Prostate gland (tissue), 2 donors: ENCODE data around the gene TUBB4B. TPM values are rescaled to one million over a fixed set of nuclear protein-coding genes. Genes with fewer than 3 reads are reported as not detected.

Experiments
- DNase-seq: peaks from one replicate; pipeline ENCODE4 v3.0.0-alpha.2; 2019; ENCODE audit warnings: low spot score
- H3K27ac ChIP-seq, 2 donors: fragments of 200-600 bp; sonication (generic); 2 replicates each; pipeline ENCODE4 v1.5.1; 2017 to 2019
- H3K27me3 ChIP-seq: fragments of 200-600 bp; sonication (generic); replicated peaks from 2 replicates; pipeline ENCODE4 v1.5.1; 2019; ENCODE audit not compliant: insufficient read depth
- H3K36me3 ChIP-seq, 2 donors: fragments of 200-600 bp; sonication (generic); 1 replicate in 1 of 2; 2 replicates in 1 of 2; pipeline versions ENCODE4 v1.5.1 to v1.8.1; 2017 to 2019
- H3K4me1 ChIP-seq: fragments of 200-600 bp; sonication (generic); replicated peaks from 2 replicates; pipeline ENCODE4 v1.5.1; 2019
- H3K4me3 ChIP-seq, 2 donors: fragments of 200-600 bp; sonication (generic); 2 replicates each; pipeline ENCODE4 v1.5.1; 2017 to 2019
- H3K9me3 ChIP-seq: fragments of 200-600 bp; sonication (generic); 2 replicates; pipeline ENCODE4 v1.5.1; 2017
- CTCF ChIP-seq, 4 experiments: fragments of 200-600 bp in 2 of 4; fragments of 450-650 bp in 2 of 4; sonication (generic) in 2 of 4; IDR thresholded peaks; 1 replicate in 3 of 4; 2 replicates in 1 of 4; pipeline ENCODE4 v1.5.1; 2016 to 2019; ENCODE audit warnings: antibody characterized with exemption in 4 of 4, mild to moderate bottlenecking in 2 of 4, moderate library complexity in 2 of 4
- POLR2A ChIP-seq: fragments of 450-650 bp; IDR thresholded peaks from one replicate; pipeline ENCODE4 v1.6.1; 2016; ENCODE audit warnings: antibody characterized with exemption, mild to moderate bottlenecking
- POLR2AphosphoS5 ChIP-seq: sonication (generic); formaldehyde crosslinking; IDR thresholded peaks from one replicate; pipeline ENCODE4 v1.6.1; 2017; ENCODE audit warnings: antibody characterized with exemption
- WGBS: methylation state at CpG from one replicate; pipeline ENCODE4 v1.1.5; 2018; 5-methylcytosine and 5-hydroxymethylcytosine counted together
- intact Hi-C: fragments of 100-400 bp; cut with DNase I; formaldehyde crosslinking; loops from one replicate; pipeline ENCODE4 v1.14.2; 2022
- total RNA-seq, 2 donors: library from RNA; depleted of rRNA; stranded (reverse); fragments of >200 nt; gene quantifications; one replicate each; pipeline ENCODE4 v1.1.0, GENCODE V29; 2016

TUBB4B gene
- total RNA-seq, 2 donors from 2014 or later, result 279 to 484 TPM

- intact Hi-C loops, result no loop called here
- WGBS, result 70% methylated on average over 133 of the region's 139 CpGs
- H3K27me3 ChIP-seq, result peaks cover 3% of the 10 kb centered on the region
Observed at GRCh38 chr9:137278721-137279711, 37.9 kb downstream of the TUBB4B start.

GRCh38 chr9:137279741-137280473, 38.8 kb downstream of the TUBB4B start:
- no peak for DNase-seq
- WGBS, result 86% methylated on average over 38 of the region's 41 CpGs
- H3K27me3 ChIP-seq, result peaks cover 3% of the 10 kb centered on the region
- H3K4me3 ChIP-seq, result no peak overlapping the region
- intact Hi-C loops, result no loop called here
- H3K27ac ChIP-seq, result no peak overlapping the region
- TF ChIP-seq POLR2A, result no peak
- no peak for TF ChIP-seq POLR2AphosphoS5
- no peaks in the 10 kb centered on the region for H3K36me3 ChIP-seq
- H3K9me3 ChIP-seq, result no peaks in the 10 kb centered on the region
- peaks cover 7% of the 10 kb centered on the region for H3K4me1 ChIP-seq

More at GRCh38 chr9:137278721-137279711, 37.9 kb downstream of the TUBB4B start:
- H3K36me3 ChIP-seq, result no peaks in the 10 kb centered on the region
- no peak overlapping the region for H3K27ac ChIP-seq
- peaks cover 13% of the 10 kb centered on the region for H3K4me1 ChIP-seq
- no peaks in the 10 kb centered on the region for H3K9me3 ChIP-seq
- DNase-seq, result no peak
- H3K4me3 ChIP-seq, result no peak overlapping the region
- no peak for TF ChIP-seq POLR2A
- no peak for TF ChIP-seq CTCF (IDR thresholded peaks at IDR 0.05)
- no peak for TF ChIP-seq POLR2AphosphoS5

DNA sequence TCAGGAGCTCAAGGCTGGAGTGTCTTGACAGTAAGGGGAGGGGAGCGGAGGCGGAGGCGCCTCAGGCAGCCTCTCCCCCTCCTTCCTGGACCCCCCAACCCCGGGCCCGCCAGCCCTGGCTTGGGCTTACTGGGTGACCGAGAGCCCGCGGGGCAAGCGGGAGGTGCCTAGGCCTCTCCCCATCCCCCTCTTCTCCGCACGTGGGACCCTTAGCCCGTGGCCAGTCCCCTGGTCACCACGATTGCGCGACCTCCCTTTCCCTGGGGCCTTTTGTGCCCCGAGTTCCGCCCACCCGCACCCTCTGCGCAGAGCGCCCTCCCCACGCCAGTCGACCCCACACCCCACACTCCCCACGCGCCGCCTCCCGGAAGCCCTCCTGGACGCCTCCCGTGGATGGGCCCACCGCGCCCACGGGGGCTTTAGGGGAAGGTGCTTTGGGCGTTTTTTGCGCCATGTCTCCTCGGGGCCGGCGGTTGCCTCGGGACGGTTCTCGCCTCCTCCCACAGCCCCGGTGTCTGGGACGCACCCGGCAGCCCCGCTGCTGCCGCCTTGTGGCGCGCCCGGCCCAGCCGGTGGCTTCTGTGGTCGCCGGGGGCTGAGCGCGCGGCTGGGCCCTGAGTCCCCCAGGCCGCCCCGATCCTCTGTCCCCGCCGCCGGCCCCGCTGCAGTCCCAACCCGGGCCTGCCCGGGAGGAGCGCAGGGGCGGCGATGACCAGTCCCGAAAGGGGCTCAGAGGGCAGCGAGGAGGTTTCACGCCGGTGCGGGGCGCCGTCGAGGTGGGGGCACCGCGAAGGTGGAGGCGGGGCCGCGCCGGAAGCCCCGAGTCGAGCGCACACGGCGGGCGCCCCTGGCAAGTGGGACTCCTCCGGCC, 39.6 kb downstream of the TUBB4B start:
- Histone ChIP-seq H3K27me3 (peaks cover 3% of the 10 kb centered on the region), H3K27ac (no peak overlapping the region), H3K4me1 (peaks cover 7% of the 10 kb centered on the region), H3K9me3 (no peaks in the 10 kb centered on the region), H3K36me3 (no peaks in the 10 kb centered on the region), H3K4me3 (peak overlapping the region in 1 of 2 donors; percentile 13)
- DNase-seq, result no peak
- 42% methylated on average over 35 of the region's 85 CpGs for WGBS
- no peak for TF ChIP-seq POLR2AphosphoS5
- TF ChIP-seq POLR2A, result no peak
- TF ChIP-seq CTCF (IDR thresholded peaks at IDR 0.05), result peak; percentile 12 to 74 (median 54)
- intact Hi-C loops, result no loop called here

GRCh38 chr9:137281345-137282116, 40.4 kb downstream of the TUBB4B start:
- Histone ChIP-seq H3K27ac (no peak overlapping the region), H3K9me3 (no peaks in the 10 kb centered on the region), H3K36me3 (no peaks in the 10 kb centered on the region), H3K4me3 (no peak overlapping the region), H3K27me3 (peaks cover 3% of the 10 kb centered on the region), H3K4me1 (peaks cover 7% of the 10 kb centered on the region)
- intact Hi-C loops, result no loop called here
- TF ChIP-seq POLR2A, result no peak
- no peak for TF ChIP-seq CTCF (IDR thresholded peaks at IDR 0.05)
- TF ChIP-seq POLR2AphosphoS5, result no peak
- no peak for DNase-seq
- 72% methylated on average over 19 of the region's 39 CpGs for WGBS
